Natural killer cell (primary cell): ENCODE results near the gene CLDN22. TPM values are rescaled to one million over a fixed set of nuclear protein-coding genes. Genes with fewer than 3 reads are reported as not detected.

ENCODE experiments used
- ATAC-seq, 3 donors: fragments of 150-1000 bp in 2 of 3; fragments of 200-7000 bp in 1 of 3; cut with Tn5 transposase; 1 replicate in 1 of 3; 2 replicates in 2 of 3; pipeline ENCODE4 v1.10.0; 2021; ENCODE audit warnings: mild to moderate bottlenecking in 2 of 3, moderate library complexity in 2 of 3
- DNase-seq, 2 donors: peaks; one replicate each; pipeline versions ENCODE4 v3.0.0 to v3.0.0-alpha.2; 2013 to 2021; ENCODE audit warnings: mixed read lengths in 1 of 2
- H3K27ac ChIP-seq: one replicate; pipeline ENCODE4 v1.5.1; 2013; ENCODE audit warnings: mild to moderate bottlenecking, low read length
- H3K27me3 ChIP-seq: one replicate; pipeline ENCODE4 v1.6.1; 2013; ENCODE audit warnings: low read length; ENCODE audit not compliant: control insufficient read depth, insufficient read depth
- H3K36me3 ChIP-seq: one replicate; pipeline ENCODE4 v1.6.1; 2013; ENCODE audit warnings: low read length; ENCODE audit not compliant: control insufficient read depth, insufficient read depth
- H3K4me1 ChIP-seq: one replicate; pipeline ENCODE4 v1.6.1; 2013; ENCODE audit warnings: low read length; ENCODE audit not compliant: control insufficient read depth, insufficient read depth
- H3K4me3 ChIP-seq: one replicate; pipeline ENCODE4 v1.5.1; 2013; ENCODE audit warnings: low read length
- H3K9me3 ChIP-seq: one replicate; pipeline ENCODE4 v1.6.1; 2013; ENCODE audit warnings: low read length; ENCODE audit not compliant: control insufficient read depth, insufficient read depth
- H3K27ac Mint-ChIP-seq, 2 donors: one replicate each; pipeline ENCODE4 v1.8.0; 2022; ENCODE audit warnings: mild to moderate bottlenecking in 2 of 2, mixed read lengths in 2 of 2, moderate library complexity in 1 of 2
- H3K27me3 Mint-ChIP-seq, 2 donors: one replicate each; pipeline ENCODE4 v1.8.0; 2022; ENCODE audit warnings: low read depth in 2 of 2, mixed read lengths in 2 of 2
- H3K36me3 Mint-ChIP-seq: one replicate; pipeline ENCODE4 v1.8.0; 2022; ENCODE audit warnings: mixed read lengths
- H3K4me1 Mint-ChIP-seq, 2 donors: one replicate each; pipeline ENCODE4 v1.8.0; 2022; ENCODE audit warnings: mixed read lengths in 2 of 2
- H3K4me3 Mint-ChIP-seq: one replicate; pipeline ENCODE4 v1.8.0; 2022; ENCODE audit warnings: mild to moderate bottlenecking, moderate library complexity, mixed read lengths
- H3K9me3 Mint-ChIP-seq, 2 donors: one replicate each; pipeline ENCODE4 v1.8.0; 2022; ENCODE audit warnings: mixed read lengths in 2 of 2
- WGBS: methylation state at CpG from one replicate; pipeline ENCODE4 v1.1.7; 2013; ENCODE audit warnings: missing lambda C conversion rate; ENCODE audit not compliant: insufficient coverage; 5-methylcytosine and 5-hydroxymethylcytosine counted together
- intact Hi-C: fragments of 100-400 bp; cut with micrococcal nuclease; formaldehyde crosslinking; loops from one replicate; pipeline ENCODE4 v1.14.2; 2022
- total RNA-seq, 4 donors: library from RNA; stranded (reverse); fragments of 120-200 nt in 1 of 4; gene quantifications; one replicate each; pipeline versions ENCODE4 v1.2.3 to v1.2.4, GENCODE V29; 2013 to 2022
- TF ChIP-seq, protein P1 (sequence below): fragments of 200-600 bp; IDR thresholded peaks from one replicate; pipeline ENCODE4 v1.8.0; 2022; ENCODE audit warnings: antibody characterized with exemption

CLDN22 gene
- total RNA-seq, 3 donors from 2014 or later (not counting 1 experiment from before 2014, with no cell fraction given) = 0.25 to 0.60 TPM; not detected in 1

DNA sequence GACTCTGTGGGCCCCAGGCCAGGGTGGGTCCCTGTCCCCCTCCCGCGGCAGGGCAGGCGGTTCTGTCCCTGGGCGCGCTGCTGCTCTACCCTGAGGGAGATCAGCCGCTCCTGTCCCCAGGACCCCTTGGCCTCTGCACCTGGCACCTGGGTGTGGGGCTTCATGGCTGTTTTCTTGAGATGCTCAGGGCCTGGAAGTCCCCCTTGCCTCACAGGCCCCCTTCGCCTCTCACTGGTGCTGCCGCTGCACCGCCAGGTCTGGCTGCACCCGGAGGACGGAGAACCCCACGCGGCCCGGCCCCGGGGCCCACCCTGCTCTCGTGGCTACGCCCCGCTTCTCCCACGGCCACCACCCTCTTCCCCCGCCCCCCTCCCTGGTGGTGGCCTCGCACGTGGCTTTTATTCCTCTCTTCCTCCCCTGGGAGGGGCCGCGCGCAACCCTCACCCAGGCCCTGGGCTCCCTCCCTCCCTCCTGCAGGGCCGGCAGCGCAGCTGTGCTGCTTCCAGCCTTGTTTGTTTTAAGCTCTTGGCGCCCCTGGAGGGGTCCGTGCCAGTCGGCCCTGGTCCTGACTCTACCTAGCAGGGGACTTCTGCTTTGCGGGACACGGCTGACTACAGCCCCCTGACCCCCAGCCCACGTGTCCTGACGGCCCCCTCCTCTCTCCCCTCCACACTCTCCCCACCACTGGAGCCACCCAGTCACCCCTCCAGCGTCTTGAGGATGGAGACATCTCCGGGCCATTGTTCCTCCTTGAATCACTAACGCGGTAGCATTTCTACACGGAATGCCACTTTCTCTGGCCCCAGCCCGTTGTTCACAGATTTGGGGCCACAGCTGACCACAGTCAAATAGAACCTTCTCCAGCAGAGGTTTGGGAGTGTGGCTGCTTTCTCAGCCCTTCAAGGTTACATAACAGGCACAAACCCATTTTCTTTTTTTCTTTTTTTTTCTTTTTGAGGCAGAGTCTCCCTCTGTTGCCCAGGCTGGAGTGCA lies 22.8 kb upstream of the CLDN22 start:
- ATAC-seq = peak; percentile 18 to 77 (median 54)
- TF ChIP-seq, protein P1, sequence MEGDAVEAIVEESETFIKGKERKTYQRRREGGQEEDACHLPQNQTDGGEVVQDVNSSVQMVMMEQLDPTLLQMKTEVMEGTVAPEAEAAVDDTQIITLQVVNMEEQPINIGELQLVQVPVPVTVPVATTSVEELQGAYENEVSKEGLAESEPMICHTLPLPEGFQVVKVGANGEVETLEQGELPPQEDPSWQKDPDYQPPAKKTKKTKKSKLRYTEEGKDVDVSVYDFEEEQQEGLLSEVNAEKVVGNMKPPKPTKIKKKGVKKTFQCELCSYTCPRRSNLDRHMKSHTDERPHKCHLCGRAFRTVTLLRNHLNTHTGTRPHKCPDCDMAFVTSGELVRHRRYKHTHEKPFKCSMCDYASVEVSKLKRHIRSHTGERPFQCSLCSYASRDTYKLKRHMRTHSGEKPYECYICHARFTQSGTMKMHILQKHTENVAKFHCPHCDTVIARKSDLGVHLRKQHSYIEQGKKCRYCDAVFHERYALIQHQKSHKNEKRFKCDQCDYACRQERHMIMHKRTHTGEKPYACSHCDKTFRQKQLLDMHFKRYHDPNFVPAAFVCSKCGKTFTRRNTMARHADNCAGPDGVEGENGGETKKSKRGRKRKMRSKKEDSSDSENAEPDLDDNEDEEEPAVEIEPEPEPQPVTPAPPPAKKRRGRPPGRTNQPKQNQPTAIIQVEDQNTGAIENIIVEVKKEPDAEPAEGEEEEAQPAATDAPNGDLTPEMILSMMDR = no peak
- Histone ChIP-seq H3K9me3 (no peaks in the 10 kb centered on the region), H3K27me3 (peaks cover 11% of the 10 kb centered on the region), H3K27ac (no peak overlapping the region), H3K36me3 (no peaks in the 10 kb centered on the region), H3K4me3 (no peak overlapping the region), H3K4me1 (peaks cover 17% of the 10 kb centered on the region)
- intact Hi-C loops = no loop called here
- DNase-seq = no peak
- no peaks in the 10 kb centered on the region for H3K9me3 Mint-ChIP-seq
- peaks cover 0 to 17% of the 10 kb centered on the region in 2 donors for H3K27me3 Mint-ChIP-seq
- peak overlapping the region; percentile 67 for H3K4me3 Mint-ChIP-seq
- H3K4me1 Mint-ChIP-seq = peaks cover 5 to 8% of the 10 kb centered on the region in 2 donors
- H3K27ac Mint-ChIP-seq = no peak overlapping the region
- WGBS = 23% methylated on average over 39 of the region's 40 CpGs
- no peaks in the 10 kb centered on the region for H3K36me3 Mint-ChIP-seq

DNA sequence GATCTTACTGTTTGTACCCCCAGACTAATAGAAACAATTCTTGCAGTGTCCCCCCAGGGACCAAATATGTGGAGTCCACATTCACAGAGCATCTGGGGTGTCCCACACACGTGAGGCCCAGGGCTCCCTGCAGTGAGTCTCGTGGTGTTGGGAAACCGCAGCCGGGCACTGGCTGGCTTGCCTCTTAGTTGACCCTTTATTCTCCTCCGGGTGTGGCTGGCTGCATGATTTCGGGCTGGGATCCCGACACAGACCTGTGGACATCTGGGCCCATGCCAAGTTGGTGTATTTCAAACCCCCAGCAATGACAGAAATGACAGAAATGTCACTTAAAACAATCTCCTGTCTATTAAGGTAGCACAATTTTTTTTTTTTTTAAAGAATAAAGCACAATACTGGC lies 17.8 kb upstream of the CLDN22 start:
- Mint-ChIP-seq H3K4me1 (peaks cover 7 to 24% of the 10 kb centered on the region in 2 donors), H3K36me3 (no peaks in the 10 kb centered on the region), H3K27ac (peak overlapping the region in 1 of 2 donors; percentile 63), H3K27me3 (peaks cover 10 to 11% of the 10 kb centered on the region in 2 donors), H3K9me3 (no peaks in the 10 kb centered on the region), H3K4me3 (no peak overlapping the region)
- H3K27me3 ChIP-seq = no peaks in the 10 kb centered on the region
- no peak overlapping the region for H3K27ac ChIP-seq
- no peak overlapping the region for H3K4me3 ChIP-seq
- no peaks in the 10 kb centered on the region for H3K36me3 ChIP-seq
- no peak for DNase-seq
- intact Hi-C loops = no loop called here
- H3K9me3 ChIP-seq = no peaks in the 10 kb centered on the region
- peak in 1 of 3 donors; percentile 30 for ATAC-seq
- WGBS = 87% methylated on average over 7 of the region's 7 CpGs
- peaks cover 24% of the 10 kb centered on the region for H3K4me1 ChIP-seq
- TF ChIP-seq, protein P1 = no peak

DNA sequence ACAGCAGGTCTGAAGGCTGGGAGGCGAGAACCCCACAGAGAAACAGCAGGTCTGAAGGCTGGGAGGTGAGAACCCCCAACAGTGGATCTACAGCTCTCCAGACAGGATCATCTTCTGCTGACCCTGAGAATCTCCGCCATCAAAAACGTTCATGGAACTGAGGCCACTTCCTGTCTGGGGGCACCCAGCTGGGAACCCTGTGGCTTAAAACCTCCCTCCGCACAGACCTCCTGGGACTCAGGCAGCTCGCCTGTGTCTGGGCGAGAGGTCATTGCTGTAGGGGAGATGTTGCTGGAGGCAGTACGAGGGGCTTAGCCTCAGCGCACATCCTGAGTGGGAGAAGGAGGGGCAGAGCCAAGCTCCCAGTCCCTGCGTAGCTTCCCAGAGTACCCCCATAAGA lies 17.3 kb upstream of the CLDN22 start:
- ATAC-seq (peak in 2 of 3 donors; percentile 23 to 60), DNase-seq (no peak)
- WGBS = 69% methylated on average over 7 of the region's 9 CpGs
- Histone ChIP-seq H3K9me3 (no peaks in the 10 kb centered on the region), H3K4me3 (no peak overlapping the region), H3K27ac (no peak overlapping the region), H3K27me3 (peaks cover under 1% of the 10 kb centered on the region), H3K36me3 (no peaks in the 10 kb centered on the region), H3K4me1 (peaks cover 19% of the 10 kb centered on the region)
- TF ChIP-seq, protein P1 = no peak
- Mint-ChIP-seq H3K27me3 (peaks cover 13 to 16% of the 10 kb centered on the region in 2 donors), H3K36me3 (no peaks in the 10 kb centered on the region), H3K27ac (peak overlapping the region in 1 of 2 donors; percentile 63), H3K9me3 (no peaks in the 10 kb centered on the region), H3K4me3 (no peak overlapping the region), H3K4me1 (peaks cover 7 to 24% of the 10 kb centered on the region in 2 donors)
- intact Hi-C loops = no loop called here
